Common myeloid progenitor, CD34-positive (primary cell): Measurements from ENCODE around the gene PHACTR4.
"Not testable (repeated sequence)": the region's sequence is repeated elsewhere in the genome, so short reads cannot be mapped to it uniquely, and the experiment has no call there.

Source experiments
- CTCF ChIA-PET: fragments of 350-600 bp; sonication (Branson Sonifier 250); formaldehyde crosslinking; loops from one replicate; lab custom pipeline; 2021; ENCODE audit warnings: antibody characterized with exemption; lab: Charles Lee
- POLR2A ChIA-PET: fragments of 350-600 bp; sonication (Branson Sonifier 250); formaldehyde crosslinking; loops from one replicate; lab custom pipeline; 2021; ENCODE audit warnings: antibody characterized with exemption; lab: Charles Lee
- DNase-seq, 3 donors: peaks; one replicate each; pipeline versions ENCODE4 v3.0.0 to v3.0.0-alpha.2; 2013
- H3K27ac ChIP-seq, 2 experiments: 1 replicate in 1 of 2; 2 replicates in 1 of 2; pipeline ENCODE4 v1.7.0; 2013; ENCODE audit warnings: inconsistent platforms in 2 of 2, low read length in 2 of 2, mild to moderate bottlenecking in 2 of 2, low read depth in 1 of 2, moderate library complexity in 1 of 2; ENCODE audit not compliant: severe bottlenecking in 2 of 2, insufficient read depth in 1 of 2, poor library complexity in 1 of 2
- H3K27me3 ChIP-seq, 5 experiments: replicated peaks in 2 of 5; 1 replicate in 3 of 5; 2 replicates in 2 of 5; pipeline versions ENCODE4 v1.6.1 to v1.7.0; 2013; ENCODE audit warnings: low read length in 4 of 5, mild to moderate bottlenecking in 2 of 5, moderate library complexity in 2 of 5, inconsistent platforms in 1 of 5; ENCODE audit not compliant: insufficient read depth in 5 of 5, control insufficient read depth in 4 of 5
- H3K36me3 ChIP-seq, 4 experiments: 1 replicate in 2 of 4; 2 replicates in 2 of 4; pipeline versions ENCODE4 v1.6.1 to v1.7.0; 2013; ENCODE audit warnings: low read length in 3 of 4, control low read depth in 1 of 4, mild to moderate bottlenecking in 1 of 4; ENCODE audit not compliant: control insufficient read depth in 4 of 4, insufficient read depth in 4 of 4
- H3K4me1 ChIP-seq, 4 experiments: 1 replicate in 3 of 4; 2 replicates in 1 of 4; pipeline versions ENCODE4 v1.6.1 to v1.7.1; 2013; ENCODE audit warnings: low read length in 3 of 4, mild to moderate bottlenecking in 3 of 4, control low read depth in 1 of 4, inconsistent platforms in 1 of 4, moderate library complexity in 1 of 4; ENCODE audit not compliant: control insufficient read depth in 4 of 4, insufficient read depth in 4 of 4; ENCODE audit errors: control extremely low read depth in 1 of 4
- H3K4me3 ChIP-seq, 7 experiments: 1 replicate in 4 of 7; 2 replicates in 3 of 7; pipeline versions ENCODE4 v1.5.1 to v1.7.0; 2013; ENCODE audit warnings: mild to moderate bottlenecking in 7 of 7, low read length in 6 of 7, moderate library complexity in 6 of 7, inconsistent platforms in 2 of 7, low read depth in 2 of 7, control low read depth in 1 of 7; ENCODE audit not compliant: insufficient read depth in 4 of 7, control insufficient read depth in 1 of 7; ENCODE audit errors: extremely low read depth in 1 of 7
- H3K9me3 ChIP-seq, 5 experiments: 1 replicate in 4 of 5; 2 replicates in 1 of 5; pipeline versions ENCODE4 v1.6.1 to v1.7.1; 2013; ENCODE audit warnings: low read length in 4 of 5, mild to moderate bottlenecking in 2 of 5, inconsistent platforms in 1 of 5, low read depth in 1 of 5, moderate library complexity in 1 of 5; ENCODE audit not compliant: control insufficient read depth in 4 of 5, insufficient read depth in 2 of 5; ENCODE audit errors: control extremely low read depth in 1 of 5
- WGBS: methylation state at CpG from one replicate; pipeline ENCODE4 v1.1.5; 2013; ENCODE audit not compliant: insufficient coverage; 5-methylcytosine and 5-hydroxymethylcytosine counted together

PHACTR4 gene

GRCh38 chr1:28518745-28519341 lies 149.3 kb downstream of the PHACTR4 start:
- Histone ChIP-seq H3K4me3 (peak overlapping the region; percentile 78 to 93 (median 81)), H3K9me3 (no peaks in the 10 kb centered on the region), H3K36me3 (peaks cover 0 to 24% (median 8%) of the 10 kb centered on the region in 4 experiments), H3K27ac (peak overlapping the region in 1 of 2 experiments; percentile 71), H3K4me1 (peaks cover 2 to 20% (median 18%) of the 10 kb centered on the region in 4 experiments), H3K27me3 (no peaks in the 10 kb centered on the region)
- POLR2A ChIA-PET: interaction anchor here (1.0 to 1.2 kb wide), 2 partner anchors 9 to 62 kb away, joined by 3 to 7 read pairs; no protein-coding TSS in a partner anchor
- DNase-seq: peak in 2 of 3 donors; percentile 45 to 56
- CTCF ChIA-PET: interaction anchor here (0.8 to 3.2 kb wide), 5 partner anchors 9 to 85 kb away, joined by 3 to 28 read pairs (median 5); no protein-coding TSS in a partner anchor
- WGBS: 22% methylated on average over 12 of the region's 21 CpGs

- ChIA-PET POLR2A (no interaction called here), CTCF (no interaction called here)
- DNase-seq: no peak
- Histone ChIP-seq H3K27me3 (no peaks in the 10 kb centered on the region), H3K9me3 (no peaks in the 10 kb centered on the region), H3K27ac (no peak overlapping the region), H3K36me3 (peaks cover 3 to 30% (median 8%) of the 10 kb centered on the region in 4 experiments), H3K4me1 (peaks cover 2 to 20% (median 18%) of the 10 kb centered on the region in 4 experiments), H3K4me3 (no peak overlapping the region)
- 95% methylated on average over 3 of the region's 10 CpGs for WGBS
These were observed 150.6 kb downstream of the PHACTR4 start for GRCh38 chr1:28519946-28520725.

GRCh38 chr1:28520796-28521195 lies 151.3 kb downstream of the PHACTR4 start:
- H3K4me1 ChIP-seq: peaks cover 2 to 20% (median 18%) of the 10 kb centered on the region in 4 experiments
- POLR2A ChIA-PET, H3K4me3 ChIP-seq, H3K27me3 ChIP-seq, H3K27ac ChIP-seq, H3K9me3 ChIP-seq, DNase-seq: not testable (repeated sequence)
- CTCF ChIA-PET: interaction anchor here (1.9 kb wide), 1 partner anchor 33 kb away, joined by 5 read pairs; the partner anchor contains the start of gene TRNAU1AP
- H3K36me3 ChIP-seq: peaks cover 3 to 30% (median 7%) of the 10 kb centered on the region in 4 experiments
- WGBS: 99% methylated on average over 11 of the region's 12 CpGs

GRCh38 chr1:28521502-28522164 lies 152.1 kb downstream of the PHACTR4 start:
- Histone ChIP-seq H3K27ac (peak overlapping the region in 1 of 2 experiments; percentile 32), H3K4me1 (peaks cover 2 to 20% (median 18%) of the 10 kb centered on the region in 4 experiments), H3K36me3 (peaks cover 3 to 30% (median 7%) of the 10 kb centered on the region in 4 experiments), H3K4me3 (no peak overlapping the region), H3K9me3 (no peaks in the 10 kb centered on the region), H3K27me3 (no peaks in the 10 kb centered on the region)
- WGBS: 79% methylated on average over 5 of the region's 6 CpGs
- ChIA-PET POLR2A (no interaction called here), CTCF (interaction anchor here (1.7 to 1.9 kb wide), 3 partner anchors 32 to 357 kb away, joined by 5 read pairs; partner anchors contain the start of gene TRNAU1AP)
- no peak for DNase-seq

- H3K27me3 ChIP-seq, POLR2A ChIA-PET, H3K9me3 ChIP-seq, DNase-seq, H3K4me3 ChIP-seq, H3K27ac ChIP-seq: not testable (repeated sequence)
- Histone ChIP-seq H3K36me3 (peaks cover 3 to 34% (median 7%) of the 10 kb centered on the region in 4 experiments), H3K4me1 (peaks cover 2 to 20% (median 17%) of the 10 kb centered on the region in 4 experiments)
- WGBS: 100% methylated on average over 4 of the region's 9 CpGs
- CTCF ChIA-PET: interaction anchor here (0.7 to 1.9 kb wide), 5 partner anchors 31 to 356 kb away, joined by 3 to 5 read pairs (median 5); partner anchors contain the start of gene TRNAU1AP
These were observed 153.0 kb downstream of the PHACTR4 start for GRCh38 chr1:28522537-28522936.

GRCh38 chr1:28525002-28525642 lies 155.6 kb downstream of the PHACTR4 start:
- peak in 1 of 3 donors; percentile 27 for DNase-seq
- peaks cover 3 to 36% (median 9%) of the 10 kb centered on the region in 4 experiments for H3K36me3 ChIP-seq
- H3K27ac ChIP-seq: peak overlapping the region in 1 of 2 experiments; percentile 58
- H3K27me3 ChIP-seq, POLR2A ChIA-PET, H3K9me3 ChIP-seq, H3K4me3 ChIP-seq, H3K4me1 ChIP-seq: not testable (repeated sequence)
- CTCF ChIA-PET: interaction anchor here (1.6 kb wide), 1 partner anchor 13 kb away, joined by 4 read pairs; no protein-coding TSS in a partner anchor
- 98% methylated on average over 5 of the region's 10 CpGs for WGBS
